Endodermal cell (in vitro differentiated cells): ENCODE data around the gene SEPTIN3. TPM values are rescaled to one million over a fixed set of nuclear protein-coding genes. Genes with fewer than 3 reads are reported as not detected.

ENCODE experiments used
- DNase-seq: peaks from one replicate; pipeline ENCODE4 v3.0.0-alpha.2; 2017
- H3K27ac ChIP-seq: 2 replicates; pipeline ENCODE4 v1.5.1; 2013; ENCODE audit warnings: mild to moderate bottlenecking, low read depth, low read length, moderate library complexity
- H3K27me3 ChIP-seq: 2 replicates; pipeline ENCODE4 v1.6.1; 2013; ENCODE audit warnings: mild to moderate bottlenecking, low read length, moderate library complexity; ENCODE audit not compliant: insufficient read depth, control insufficient read depth, poor library complexity, severe bottlenecking
- H3K36me3 ChIP-seq: 2 replicates; pipeline ENCODE4 v1.7.0; 2013; ENCODE audit warnings: mild to moderate bottlenecking, low read length, moderate library complexity; ENCODE audit not compliant: control insufficient read depth, insufficient read depth
- H3K4me1 ChIP-seq: one replicate; pipeline ENCODE4 v1.7.0; 2013; ENCODE audit warnings: low read length; ENCODE audit not compliant: control insufficient read depth, insufficient read depth
- H3K4me3 ChIP-seq: 2 replicates; pipeline ENCODE4 v1.5.1; 2013; ENCODE audit warnings: mild to moderate bottlenecking, low read length, moderate library complexity
- H3K9ac ChIP-seq: 2 replicates; pipeline ENCODE4 v1.6.1; 2013; ENCODE audit warnings: mild to moderate bottlenecking, low read length, moderate library complexity; ENCODE audit not compliant: poor library complexity, severe bottlenecking; ENCODE audit errors: extremely low read depth
- H3K9me3 ChIP-seq: 2 replicates; pipeline ENCODE4 v1.6.1; 2013; ENCODE audit warnings: mild to moderate bottlenecking, low read length, moderate library complexity; ENCODE audit not compliant: control insufficient read depth
- H3K27ac Mint-ChIP-seq: 2 replicates; pipeline ENCODE4 v1.8.0; 2020; ENCODE audit warnings: mixed read lengths
- H3K27me3 Mint-ChIP-seq: 2 replicates; pipeline ENCODE4 v1.8.0; 2021; ENCODE audit warnings: mild to moderate bottlenecking, mixed read lengths; ENCODE audit not compliant: insufficient read depth
- H3K36me3 Mint-ChIP-seq: 2 replicates; pipeline ENCODE4 v1.8.0; 2020; ENCODE audit warnings: low read depth, mixed read lengths
- H3K4me1 Mint-ChIP-seq: 2 replicates; pipeline ENCODE4 v1.8.0; 2020; ENCODE audit warnings: mixed read lengths
- H3K4me3 Mint-ChIP-seq: 2 replicates; pipeline ENCODE4 v1.8.0; 2020; ENCODE audit warnings: mild to moderate bottlenecking, moderate library complexity, mixed read lengths
- H3K9me3 Mint-ChIP-seq: 2 replicates; pipeline ENCODE4 v1.8.0; 2020; ENCODE audit warnings: mild to moderate bottlenecking, mixed read lengths
- CTCF ChIP-seq: fragments of 200-600 bp; sonication (generic); conservative IDR thresholded peaks from 2 replicates; pipeline ENCODE4 v1.5.0; 2021; ENCODE audit warnings: antibody characterized with exemption, mild to moderate bottlenecking
- WGBS, 2 experiments: methylation state at CpG; one replicate each; pipeline versions ENCODE4 v1.1.5 to v1.1.7; 2013; ENCODE audit warnings: missing lambda C conversion rate in 2 of 2, mixed read lengths in 1 of 2; ENCODE audit not compliant: insufficient coverage in 1 of 2, insufficient read length in 1 of 2; 5-methylcytosine and 5-hydroxymethylcytosine counted together
- total RNA-seq, 2 donors: library from RNA; stranded (reverse); fragmentation: NEBNext Ultra II Directional in 1 of 2; extraction: Animal tissue kit (Norgen Biotek cat#: 25700) in 1 of 2; gene quantifications; 2 replicates in 1 of 2; 3 replicates in 1 of 2; pipeline ENCODE4 v1.2.1, GENCODE V29; 2021

Gene SEPTIN3
- total RNA-seq, 2 donors from 2014 or later, result 10.9 to 13.9 TPM

DNA sequence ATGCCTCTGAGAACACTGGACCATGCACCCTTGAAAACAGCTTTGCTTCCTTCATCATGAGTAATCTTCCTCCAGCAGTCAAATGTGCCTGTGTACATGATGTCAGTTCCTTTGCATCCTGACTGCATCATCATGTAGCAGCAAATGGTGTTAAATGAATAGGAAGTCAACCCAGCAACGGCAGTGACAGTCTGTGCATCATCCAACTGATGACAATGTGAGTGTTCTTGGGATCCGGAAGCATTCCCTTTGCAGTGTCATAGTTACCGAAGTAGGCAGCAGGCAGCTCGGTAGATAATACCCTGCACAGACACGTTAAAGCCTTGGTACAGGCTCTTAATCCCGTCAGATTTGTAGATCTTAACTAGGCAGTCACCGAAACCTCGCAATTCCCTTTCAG lies 31.9 kb downstream of the SEPTIN3 start:
- TF ChIP-seq CTCF, result no peak
- Histone ChIP-seq H3K9ac (no peak overlapping the region), H3K4me3 (no peak overlapping the region), H3K4me1 (no peaks in the 10 kb centered on the region), H3K9me3 (no peaks in the 10 kb centered on the region), H3K27me3 (no peaks in the 10 kb centered on the region), H3K36me3 (no peaks in the 10 kb centered on the region), H3K27ac (no peak overlapping the region)
- Mint-ChIP-seq H3K4me3 (no peak overlapping the region), H3K4me1 (no peaks in the 10 kb centered on the region), H3K27me3 (peaks cover 14% of the 10 kb centered on the region), H3K9me3 (no peaks in the 10 kb centered on the region), H3K36me3 (no peaks in the 10 kb centered on the region), H3K27ac (no peak overlapping the region)
- WGBS, 2 experiments, result 78% methylated on average over 8 of the region's 8 CpGs
- peak; percentile 26 for DNase-seq

- H3K4me3 ChIP-seq, result no peak overlapping the region
- TF ChIP-seq CTCF, result no peak
- H3K27me3 ChIP-seq, result no peaks in the 10 kb centered on the region
- H3K9me3 ChIP-seq, result no peaks in the 10 kb centered on the region
- WGBS, 2 experiments, result 88 to 95% methylated on average over 6 to 12 of the region's 12 CpGs
- H3K36me3 Mint-ChIP-seq, result no peaks in the 10 kb centered on the region
- no peaks in the 10 kb centered on the region for H3K9me3 Mint-ChIP-seq
- no peaks in the 10 kb centered on the region for H3K4me1 Mint-ChIP-seq
- H3K27me3 Mint-ChIP-seq, result peaks cover 16% of the 10 kb centered on the region
- no peaks in the 10 kb centered on the region for H3K36me3 ChIP-seq
- no peak overlapping the region for H3K27ac ChIP-seq
- peak; percentile 32 for DNase-seq
- H3K9ac ChIP-seq, result no peak overlapping the region
- H3K27ac Mint-ChIP-seq, result no peak overlapping the region
- H3K4me3 Mint-ChIP-seq, result no peak overlapping the region
- no peaks in the 10 kb centered on the region for H3K4me1 ChIP-seq
Measured at GRCh38 chr22:42001706-42002105, 32.5 kb downstream of the SEPTIN3 start.

GRCh38 chr22:42007922-42008321 lies 38.7 kb downstream of the SEPTIN3 start:
- WGBS, 2 experiments, result 65 to 71% methylated on average over 4 of the region's 4 CpGs
- H3K27me3 ChIP-seq, result no peaks in the 10 kb centered on the region
- Mint-ChIP-seq H3K27ac (no peak overlapping the region), H3K36me3 (no peaks in the 10 kb centered on the region), H3K4me3 (no peak overlapping the region), H3K9me3 (peaks cover 29% of the 10 kb centered on the region), H3K4me1 (no peaks in the 10 kb centered on the region), H3K27me3 (peaks cover 12% of the 10 kb centered on the region)
- DNase-seq, result no peak
- no peak overlapping the region for H3K9ac ChIP-seq
- no peak overlapping the region for H3K27ac ChIP-seq
- no peaks in the 10 kb centered on the region for H3K4me1 ChIP-seq
- no peak overlapping the region for H3K4me3 ChIP-seq
- no peaks in the 10 kb centered on the region for H3K9me3 ChIP-seq
- no peaks in the 10 kb centered on the region for H3K36me3 ChIP-seq
- TF ChIP-seq CTCF, result no peak
